GM12892 (cell line): ENCODE results near the gene SCGB1D4.

Source experiments
- POLR2A ChIP-seq: IDR thresholded peaks from 2 replicates; pipeline ENCODE4 v1.6.1; 2011; ENCODE audit warnings: low read depth, low read length, control low read depth
- POLR2AphosphoS5 ChIP-seq: IDR thresholded peaks from 2 replicates; pipeline ENCODE4 v1.6.1; 2011; ENCODE audit warnings: low read depth, low read length, control low read depth
- TAF1 ChIP-seq: IDR thresholded peaks from 2 replicates; pipeline ENCODE4 v1.6.1; 2011; ENCODE audit warnings: low read depth, mild to moderate bottlenecking, control low read depth, low read length, borderline replicate concordance

GRCh38 chr11:62315431-62315830 lies 16.6 kb upstream of the SCGB1D4 start:
- no peak for TF ChIP-seq POLR2AphosphoS5
- TF ChIP-seq POLR2A, result no peak
- TF ChIP-seq TAF1, result no peak
